ENCODE data around the gene GJA4. TPM values are rescaled to one million over a fixed set of nuclear protein-coding genes. Genes with fewer than 3 reads are reported as not detected.

The GJA4 gene
- total RNA-seq, 1 experiment from 2014 or later: not detected

DNA sequence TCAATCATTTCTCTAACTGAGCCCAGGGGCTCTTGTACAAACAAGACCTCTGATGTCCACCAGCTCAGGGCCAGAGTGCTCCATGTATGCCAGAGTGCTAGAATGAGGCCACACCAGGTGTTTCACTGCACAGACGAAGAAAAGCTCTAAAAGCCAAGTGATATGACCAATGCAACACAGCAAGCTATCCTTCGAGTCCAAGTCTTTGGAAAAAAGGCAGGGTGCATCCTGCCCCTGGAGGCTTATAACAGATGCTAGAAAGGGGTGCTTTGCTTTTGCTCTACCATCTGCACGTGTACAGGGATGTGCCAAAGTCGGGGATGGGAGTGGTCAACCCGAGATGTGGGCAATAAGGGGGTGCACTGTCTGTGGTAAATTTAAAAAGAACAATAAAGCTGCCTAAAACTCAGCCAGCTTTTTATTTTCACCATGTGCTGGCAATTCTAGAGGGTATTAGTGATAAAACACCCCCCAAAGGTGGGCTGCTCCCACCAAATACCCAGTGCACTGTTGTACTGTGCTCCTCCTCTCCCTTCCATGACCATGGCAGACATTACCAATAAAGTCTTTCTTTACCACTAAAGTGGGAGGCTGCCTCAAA lies 34.6 kb downstream of the GJA4 start:
- peaks cover 6% of the 10 kb centered on the region; the same call in 1 of the 2 replicates for H3K27me3 ChIP-seq (ENCODE audit: insufficient read depth, low read length)
- no TSS peak for BruUV-seq (replicated peaks)
- no peak for DNase-seq (ENCODE audit: low read depth, low spot score)
- no peak overlapping the region for H3K4me2 ChIP-seq (ENCODE audit: low read length)
- no peak overlapping the region for H3K27ac ChIP-seq (ENCODE audit: low read depth, low read length)
- ChIA-PET CTCF (no interaction called here), POLR2A (no interaction called here), RAD21 (ENCODE audit: low non-redundant PET in 1 of 2, low total read pairs in 2 of 2, uncharacterized antibody in 2 of 2, unreplicated experiment in 2 of 2) (no interaction called here)
- no peak overlapping the region for H3K9ac ChIP-seq (ENCODE audit: low read length)
- ATAC-seq: no peak
- no peak overlapping the region for H2AFZ ChIP-seq (ENCODE audit: low read depth, low read length, poor library complexity, severe bottlenecking)
- TF ChIP-seq CBX3 (IDR thresholded peaks at IDR 0.05; ENCODE audit: low read depth) (no peak), REST (IDR thresholded peaks at IDR 0.05; ENCODE audit: low read depth) (no peak), YY1 (IDR thresholded peaks at IDR 0.05; ENCODE audit: extremely low read depth, insufficient replicate concordance, low read depth, low read length) (no peak), SRF (IDR thresholded peaks at IDR 0.05; ENCODE audit: low read depth) (no peak)
- no peaks in the 10 kb centered on the region for H3K36me3 ChIP-seq (ENCODE audit: control insufficient read depth in 1 of 2, insufficient read depth in 2 of 2, low read length in 2 of 2)
- H3K4me1 ChIP-seq (ENCODE audit: control insufficient read depth in 1 of 2, insufficient read depth in 2 of 2, low read length in 2 of 2): no peaks in the 10 kb centered on the region
- no peak overlapping the region for H3K4me3 ChIP-seq (replicated peaks in 1 of 2; ENCODE audit: low read depth in 1 of 2, low read length in 2 of 2)
- no peaks in the 10 kb centered on the region for H4K20me1 ChIP-seq (ENCODE audit: insufficient read depth)
- no peaks in the 10 kb centered on the region for H3K9me2 ChIP-seq (ENCODE audit: insufficient read depth)
- no peaks in the 10 kb centered on the region for H3K79me2 ChIP-seq (ENCODE audit: insufficient read depth, low read length)
- no peaks in the 10 kb centered on the region for H3K9me3 ChIP-seq (ENCODE audit: control insufficient read depth in 1 of 2, insufficient read depth in 1 of 2, low read depth in 1 of 2, low read length in 2 of 2)
- intact Hi-C loops (cut with micrococcal nuclease): no loop called here

- no TSS peak for BruUV-seq (replicated peaks)
- no peaks in the 10 kb centered on the region for H3K36me3 ChIP-seq (ENCODE audit: control insufficient read depth in 1 of 2, insufficient read depth in 2 of 2, low read length in 2 of 2)
- H3K4me3 ChIP-seq (replicated peaks in 1 of 2; ENCODE audit: low read depth in 1 of 2, low read length in 2 of 2): no peak overlapping the region
- peaks cover 6% of the 10 kb centered on the region; the same call in 1 of the 2 replicates for H3K27me3 ChIP-seq (ENCODE audit: insufficient read depth, low read length)
- no peak overlapping the region for H3K27ac ChIP-seq (ENCODE audit: low read depth, low read length)
- H3K9me2 ChIP-seq (ENCODE audit: insufficient read depth): no peaks in the 10 kb centered on the region
- no peak for DNase-seq (ENCODE audit: low read depth, low spot score)
- no peaks in the 10 kb centered on the region for H3K9me3 ChIP-seq (ENCODE audit: control insufficient read depth in 1 of 2, insufficient read depth in 1 of 2, low read depth in 1 of 2, low read length in 2 of 2)
- no peaks in the 10 kb centered on the region for H3K4me1 ChIP-seq (ENCODE audit: control insufficient read depth in 1 of 2, insufficient read depth in 2 of 2, low read length in 2 of 2)
- RAD21 ChIA-PET (ENCODE audit: low non-redundant PET in 1 of 2, low total read pairs in 2 of 2, uncharacterized antibody in 2 of 2, unreplicated experiment in 2 of 2): no interaction called here
- no peak overlapping the region for H3K4me2 ChIP-seq (ENCODE audit: low read length)
- H4K20me1 ChIP-seq (ENCODE audit: insufficient read depth): no peaks in the 10 kb centered on the region
- POLR2A ChIA-PET: no interaction called here
- no peak overlapping the region for H2AFZ ChIP-seq (ENCODE audit: low read depth, low read length, poor library complexity, severe bottlenecking)
- intact Hi-C loops (cut with micrococcal nuclease): no loop called here
- H3K9ac ChIP-seq (ENCODE audit: low read length): no peak overlapping the region
- no peaks in the 10 kb centered on the region for H3K79me2 ChIP-seq (ENCODE audit: insufficient read depth, low read length)
- ATAC-seq: no peak
- CTCF ChIA-PET: no interaction called here
- TF ChIP-seq SP1 (IDR thresholded peaks at IDR 0.05; ENCODE audit: low read depth) (no peak), ZFX (IDR thresholded peaks at IDR 0.05) (no peak), EZH2 (IDR thresholded peaks at IDR 0.05) (no peak), JUND (IDR thresholded peaks at IDR 0.05) (no peak), REST (IDR thresholded peaks at IDR 0.05; ENCODE audit: low read depth) (no peak), RAD21 (IDR thresholded peaks at IDR 0.05; ENCODE audit: low read depth) (no peak), MAX (IDR thresholded peaks at IDR 0.05) (no peak), POLR2A (IDR thresholded peaks at IDR 0.05; ENCODE audit: borderline replicate concordance, extremely low read depth, insufficient read depth, insufficient read length) (no peak), SIN3A (IDR thresholded peaks at IDR 0.05; ENCODE audit: low read depth) (no peak), FOSL1 (IDR thresholded peaks at IDR 0.05; ENCODE audit: low read depth) (no peak), EGR1 (IDR thresholded peaks at IDR 0.05; ENCODE audit: low read depth) (no peak)
These were observed 35.8 kb downstream of the GJA4 start for GRCh38 chr1:34828611-34829010.
